ENCODE data around the gene SSBP2. TPM values are rescaled to one million over a fixed set of nuclear protein-coding genes. Genes with fewer than 3 reads are reported as not detected.

The SSBP2 gene
- total and polyA plus RNA-seq, 2 of the 8 experiments (the other 6 are each of a cell fraction or from before 2014, with no cell fraction given), result 21.5 to 36.2 TPM

GRCh38 chr5:81794226-81794625, 43.3 kb upstream of the SSBP2 start:
- H3K9me3 ChIP-seq (ENCODE audit: insufficient read depth in 2 of 2, low read depth in 1 of 2, low read length in 1 of 2), result no peaks in the 10 kb centered on the region
- H3K14ac ChIP-seq (ENCODE audit: insufficient read length), result no peak overlapping the region
- FAIRE-seq (no peak), DNase-seq (ENCODE audit: low read depth in 1 of 2, low spot score in 2 of 2) (no peak)
- H2BK5ac ChIP-seq (ENCODE audit: low read depth, low read length), result no peak overlapping the region
- ChIA-PET CTCF (ENCODE audit: partially characterized antibody) (interaction anchor here (0.8 to 1.9 kb wide), 3 partner anchors 8 to 56 kb away, joined by 3 to 6 read pairs (median 3); no protein-coding TSS in a partner anchor), POLR2A (ENCODE audit: partially characterized antibody) (interaction anchor here (1.4 kb wide), 1 partner anchor 44 kb away, joined by 3 read pairs; the partner anchor contains the start of gene SSBP2)
- H3K56ac ChIP-seq (replicated peaks; ENCODE audit: insufficient read length, low read depth, low read length), result no peak overlapping the region
- 86% methylated on average over 4 of the region's 4 CpGs; no CpG with 5 or more reads in 1 of the 2 experiments for WGBS, 2 experiments (ENCODE audit: extremely low coverage in 1 of 2, insufficient coverage in 1 of 2, insufficient read length in 1 of 2, insufficient replicate concordance in 2 of 2, low coverage in 1 of 2, low lambda C conversion rate in 2 of 2, missing lambda C conversion rate in 1 of 2)
- no peak overlapping the region for H4K5ac ChIP-seq (ENCODE audit: insufficient read length, low read depth, low read length)
- no peaks in the 10 kb centered on the region for H3K23me2 ChIP-seq (ENCODE audit: low read depth, low read length)
- H3K4me3 ChIP-seq (ENCODE audit: extremely low read depth in 1 of 4, insufficient read depth in 2 of 4, low read depth in 3 of 4, low read length in 4 of 4), result no peak overlapping the region
- no peak overlapping the region for H4K8ac ChIP-seq (ENCODE audit: extremely low read depth, insufficient read depth, low read length)
- H2AK5ac ChIP-seq (ENCODE audit: low read depth, low read length), result no peak overlapping the region
- TF ChIP-seq TEAD4 (IDR thresholded peaks at IDR 0.05; ENCODE audit: low read depth, low read length), result no peak
- TF ChIP-seq RXRA (IDR thresholded peaks at IDR 0.05; ENCODE audit: insufficient read depth, low read depth, low read length), result no peak
- TF ChIP-seq RNF2 (IDR thresholded peaks at IDR 0.05; ENCODE audit: borderline replicate concordance, low read depth, low read length, missing control alignments, poor library complexity, severe bottlenecking), result no peak
- no peak for TF ChIP-seq EGR1 (IDR thresholded peaks at IDR 0.05; ENCODE audit: borderline replicate concordance, low read depth, low read length)
- TF ChIP-seq GTF2F1 (IDR thresholded peaks at IDR 0.05; ENCODE audit: borderline replicate concordance, low read depth, low read length), result no peak
- TF ChIP-seq CTBP2 (IDR thresholded peaks at IDR 0.05; ENCODE audit: borderline replicate concordance, insufficient read depth, insufficient read length, low read length), result no peak
- no peak for TF ChIP-seq BCL11A (IDR thresholded peaks at IDR 0.05; ENCODE audit: low read depth in 2 of 2, low read length in 2 of 2)
- TF ChIP-seq, protein P1, sequence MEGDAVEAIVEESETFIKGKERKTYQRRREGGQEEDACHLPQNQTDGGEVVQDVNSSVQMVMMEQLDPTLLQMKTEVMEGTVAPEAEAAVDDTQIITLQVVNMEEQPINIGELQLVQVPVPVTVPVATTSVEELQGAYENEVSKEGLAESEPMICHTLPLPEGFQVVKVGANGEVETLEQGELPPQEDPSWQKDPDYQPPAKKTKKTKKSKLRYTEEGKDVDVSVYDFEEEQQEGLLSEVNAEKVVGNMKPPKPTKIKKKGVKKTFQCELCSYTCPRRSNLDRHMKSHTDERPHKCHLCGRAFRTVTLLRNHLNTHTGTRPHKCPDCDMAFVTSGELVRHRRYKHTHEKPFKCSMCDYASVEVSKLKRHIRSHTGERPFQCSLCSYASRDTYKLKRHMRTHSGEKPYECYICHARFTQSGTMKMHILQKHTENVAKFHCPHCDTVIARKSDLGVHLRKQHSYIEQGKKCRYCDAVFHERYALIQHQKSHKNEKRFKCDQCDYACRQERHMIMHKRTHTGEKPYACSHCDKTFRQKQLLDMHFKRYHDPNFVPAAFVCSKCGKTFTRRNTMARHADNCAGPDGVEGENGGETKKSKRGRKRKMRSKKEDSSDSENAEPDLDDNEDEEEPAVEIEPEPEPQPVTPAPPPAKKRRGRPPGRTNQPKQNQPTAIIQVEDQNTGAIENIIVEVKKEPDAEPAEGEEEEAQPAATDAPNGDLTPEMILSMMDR (IDR thresholded peaks at IDR 0.05; ENCODE audit: control extremely low read depth in 1 of 3, insufficient read depth in 1 of 3, low read depth in 1 of 3, low read length in 3 of 3), result no peak
- TF ChIP-seq NRF1 (IDR thresholded peaks at IDR 0.05; ENCODE audit: low read depth, low read length), result no peak
- no peak overlapping the region for H3K23ac ChIP-seq (ENCODE audit: insufficient read length)
- no peak overlapping the region for H2AFZ ChIP-seq (ENCODE audit: low read length)
- H3K4me1 ChIP-seq (replicated peaks in 1 of 4; ENCODE audit: control insufficient read depth in 3 of 4, insufficient read depth in 4 of 4, low read length in 3 of 4), result peaks cover 0 to 12% (median 2%) of the 10 kb centered on the region in 4 experiments; a peak in 2 of 7 replicates
- H2BK15ac ChIP-seq (ENCODE audit: low read length), result no peak overlapping the region
- H2BK20ac ChIP-seq (ENCODE audit: low read length), result no peak overlapping the region
- H3K18ac ChIP-seq (ENCODE audit: extremely low read depth, low read length), result no peak overlapping the region
- no peak overlapping the region for H2BK120ac ChIP-seq (replicated peaks; ENCODE audit: low read depth, low read length)
- H3K79me1 ChIP-seq (ENCODE audit: low read depth, low read length), result no peaks in the 10 kb centered on the region
- no peaks in the 10 kb centered on the region for H4K20me1 ChIP-seq (replicated peaks in 1 of 2; ENCODE audit: control insufficient read depth in 1 of 2, insufficient read depth in 2 of 2, low read length in 2 of 2)
- H3K27ac ChIP-seq (ENCODE audit: low read depth, low read length), result no peak overlapping the region
- H2BK12ac ChIP-seq (ENCODE audit: low read depth, low read length), result no peak overlapping the region
- H3K36me3 ChIP-seq (ENCODE audit: control insufficient read depth in 2 of 4, insufficient read depth in 4 of 4, low read length in 3 of 4), result no peaks in the 10 kb centered on the region
- H3K79me2 ChIP-seq (ENCODE audit: control insufficient read depth in 1 of 2, insufficient read depth in 2 of 2, low read length in 2 of 2), result no peaks in the 10 kb centered on the region
- no peak overlapping the region for H3K4ac ChIP-seq (replicated peaks; ENCODE audit: insufficient read length, low read depth, low read length)
- no peak overlapping the region for H4K91ac ChIP-seq (replicated peaks; ENCODE audit: insufficient read length, low read length)
- H3K27me3 ChIP-seq (replicated peaks in 1 of 4; ENCODE audit: control insufficient read depth in 3 of 4, extremely low read depth in 1 of 4, insufficient read depth in 3 of 4, low read length in 3 of 4), result no peaks in the 10 kb centered on the region
- no peak overlapping the region for H3K9ac ChIP-seq (replicated peaks in 1 of 4; ENCODE audit: extremely low read depth in 1 of 4, low read depth in 3 of 4, low read length in 3 of 4)
- no peak overlapping the region for H3K4me2 ChIP-seq (ENCODE audit: insufficient read depth in 1 of 2, low read depth in 2 of 2, low read length in 2 of 2)
